ENCODE data around the gene SFRP2.
A peak's percentile ranks its signal among the peaks of the same experiment; 100 is the strongest.

Gene SFRP2

GRCh38 chr4:153782581-153782980, 6.3 kb downstream of the SFRP2 start:
- Histone ChIP-seq H3K4me3 (ENCODE audit: low read length) (no peak overlapping the region), H3K4me2 (ENCODE audit: low read length) (peak overlapping the region; percentile 30), H3K9me3 (replicated peaks; ENCODE audit: low read length) (no peaks in the 10 kb centered on the region), H3K36me3 (ENCODE audit: insufficient read depth, low read length) (no peaks in the 10 kb centered on the region), H3K9ac (ENCODE audit: low read depth, low read length) (no peak overlapping the region), H3K27me3 (ENCODE audit: control insufficient read depth, insufficient read depth, low read length) (peaks cover 61% of the 10 kb centered on the region), H3K4me1 (ENCODE audit: control insufficient read depth, insufficient read depth, low read length) (peaks cover 13% of the 10 kb centered on the region)

DNA sequence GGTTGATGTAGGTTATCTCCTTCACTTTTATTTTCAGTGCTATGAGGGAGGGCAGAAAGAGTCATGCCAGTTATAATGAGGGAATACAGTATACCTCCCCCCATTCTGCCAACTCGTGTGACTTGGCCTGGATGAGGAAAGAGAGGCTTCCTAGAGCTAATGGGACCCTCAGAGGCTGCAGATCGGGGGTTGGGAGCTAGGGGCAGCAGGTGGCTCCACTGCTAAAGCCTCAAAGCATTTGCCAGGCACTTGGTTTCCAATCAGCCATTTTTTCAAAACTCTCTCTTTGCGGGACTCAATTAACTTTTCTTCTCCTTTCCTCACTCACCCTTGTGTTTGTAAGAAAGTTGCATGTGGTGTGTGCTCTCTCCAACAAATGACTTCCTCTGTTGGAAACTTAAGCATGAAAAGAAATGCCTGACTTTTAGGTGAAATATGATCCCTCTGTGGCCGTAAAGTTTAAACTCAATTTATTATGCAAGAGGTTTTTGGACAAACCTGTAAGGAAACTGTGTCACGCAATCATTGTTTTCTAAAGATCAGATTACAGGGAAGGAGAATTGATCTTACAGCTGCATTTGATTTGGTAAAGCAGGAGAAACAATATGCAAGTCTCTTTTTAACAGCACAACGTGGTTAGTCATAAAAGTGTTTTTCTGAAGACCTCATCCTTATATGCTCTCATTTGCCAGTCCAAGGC, 7.0 kb downstream of the SFRP2 start:
- H3K9ac ChIP-seq (ENCODE audit: low read depth, low read length): no peak overlapping the region
- no peak overlapping the region for H3K4me3 ChIP-seq (ENCODE audit: low read length)
- no peaks in the 10 kb centered on the region for H3K36me3 ChIP-seq (ENCODE audit: insufficient read depth, low read length)
- peak overlapping the region; percentile 30 for H3K4me2 ChIP-seq (ENCODE audit: low read length)
- peaks cover 13% of the 10 kb centered on the region for H3K4me1 ChIP-seq (ENCODE audit: control insufficient read depth, insufficient read depth, low read length)
- peaks cover 58% of the 10 kb centered on the region for H3K27me3 ChIP-seq (ENCODE audit: control insufficient read depth, insufficient read depth, low read length)
- H3K9me3 ChIP-seq (replicated peaks; ENCODE audit: low read length): no peaks in the 10 kb centered on the region

GRCh38 chr4:153781280-153781679, 7.6 kb downstream of the SFRP2 start:
- Histone ChIP-seq H3K4me1 (ENCODE audit: control insufficient read depth, insufficient read depth, low read length) (peaks cover 13% of the 10 kb centered on the region), H3K9ac (ENCODE audit: low read depth, low read length) (no peak overlapping the region), H3K27me3 (ENCODE audit: control insufficient read depth, insufficient read depth, low read length) (peaks cover 58% of the 10 kb centered on the region), H3K4me2 (ENCODE audit: low read length) (no peak overlapping the region), H3K4me3 (ENCODE audit: low read length) (no peak overlapping the region), H3K9me3 (replicated peaks; ENCODE audit: low read length) (no peaks in the 10 kb centered on the region), H3K36me3 (ENCODE audit: insufficient read depth, low read length) (no peaks in the 10 kb centered on the region)

GRCh38 chr4:153780876-153781275, 8.0 kb downstream of the SFRP2 start:
- Histone ChIP-seq H3K36me3 (ENCODE audit: insufficient read depth, low read length) (no peaks in the 10 kb centered on the region), H3K4me2 (ENCODE audit: low read length) (no peak overlapping the region), H3K9ac (ENCODE audit: low read depth, low read length) (no peak overlapping the region), H3K9me3 (replicated peaks; ENCODE audit: low read length) (no peaks in the 10 kb centered on the region), H3K4me1 (ENCODE audit: control insufficient read depth, insufficient read depth, low read length) (peaks cover 13% of the 10 kb centered on the region), H3K27me3 (ENCODE audit: control insufficient read depth, insufficient read depth, low read length) (peaks cover 55% of the 10 kb centered on the region), H3K4me3 (ENCODE audit: low read length) (no peak overlapping the region)

DNA sequence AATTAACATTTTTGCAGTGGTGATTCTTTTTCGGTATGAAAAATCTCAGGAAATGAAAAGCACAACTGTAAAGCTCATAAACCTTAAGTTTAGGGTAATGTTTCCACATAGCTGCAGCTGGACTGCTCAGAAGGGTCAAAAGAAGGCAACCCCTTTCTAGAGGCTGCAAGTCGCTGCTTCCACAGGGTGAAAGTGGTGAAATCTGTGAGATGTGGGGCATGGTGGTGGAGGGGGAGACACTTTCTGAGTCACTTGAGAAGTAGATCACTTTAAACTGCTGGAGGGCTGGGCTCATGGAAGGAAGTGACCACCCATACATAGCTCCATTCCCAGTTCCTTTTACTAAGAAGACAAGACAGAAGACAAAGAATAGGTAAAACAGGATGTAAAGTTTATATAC, 8.7 kb downstream of the SFRP2 start:
- Histone ChIP-seq H3K4me2 (ENCODE audit: low read length) (no peak overlapping the region), H3K27me3 (ENCODE audit: control insufficient read depth, insufficient read depth, low read length) (peaks cover 55% of the 10 kb centered on the region), H3K9me3 (replicated peaks; ENCODE audit: low read length) (no peaks in the 10 kb centered on the region), H3K4me1 (ENCODE audit: control insufficient read depth, insufficient read depth, low read length) (peaks cover 13% of the 10 kb centered on the region), H3K36me3 (ENCODE audit: insufficient read depth, low read length) (no peaks in the 10 kb centered on the region), H3K9ac (ENCODE audit: low read depth, low read length) (no peak overlapping the region), H3K4me3 (ENCODE audit: low read length) (no peak overlapping the region)

- no peak overlapping the region for H3K4me3 ChIP-seq (ENCODE audit: low read length)
- no peak overlapping the region for H3K4me2 ChIP-seq (ENCODE audit: low read length)
- H3K9ac ChIP-seq (ENCODE audit: low read depth, low read length): no peak overlapping the region
- H3K27me3 ChIP-seq (ENCODE audit: control insufficient read depth, insufficient read depth, low read length): peaks cover 38% of the 10 kb centered on the region
- H3K9me3 ChIP-seq (replicated peaks; ENCODE audit: low read length): no peaks in the 10 kb centered on the region
- H3K4me1 ChIP-seq (ENCODE audit: control insufficient read depth, insufficient read depth, low read length): peaks cover 13% of the 10 kb centered on the region
- no peaks in the 10 kb centered on the region for H3K36me3 ChIP-seq (ENCODE audit: insufficient read depth, low read length)
These were observed 10.5 kb downstream of the SFRP2 start for GRCh38 chr4:153778383-153778782.

- Histone ChIP-seq H3K27me3 (ENCODE audit: control insufficient read depth, insufficient read depth, low read length) (peaks cover 41% of the 10 kb centered on the region), H3K4me3 (ENCODE audit: low read length) (no peak overlapping the region), H3K4me2 (ENCODE audit: low read length) (no peak overlapping the region), H3K4me1 (ENCODE audit: control insufficient read depth, insufficient read depth, low read length) (peaks cover 9% of the 10 kb centered on the region), H3K9ac (ENCODE audit: low read depth, low read length) (no peak overlapping the region), H3K36me3 (ENCODE audit: insufficient read depth, low read length) (no peaks in the 10 kb centered on the region), H3K9me3 (replicated peaks; ENCODE audit: low read length) (no peaks in the 10 kb centered on the region)
These were observed 11.5 kb downstream of the SFRP2 start for GRCh38 chr4:153777421-153777820.

- Histone ChIP-seq H3K4me2 (ENCODE audit: low read length) (no peak overlapping the region), H3K9ac (ENCODE audit: low read depth, low read length) (no peak overlapping the region), H3K9me3 (replicated peaks; ENCODE audit: low read length) (no peaks in the 10 kb centered on the region), H3K4me1 (ENCODE audit: control insufficient read depth, insufficient read depth, low read length) (peaks cover under 1% of the 10 kb centered on the region), H3K27me3 (ENCODE audit: control insufficient read depth, insufficient read depth, low read length) (peaks cover 37% of the 10 kb centered on the region), H3K4me3 (ENCODE audit: low read length) (no peak overlapping the region), H3K36me3 (ENCODE audit: insufficient read depth, low read length) (no peaks in the 10 kb centered on the region)
These were observed 12.3 kb downstream of the SFRP2 start for GRCh38 chr4:153776601-153777000.

GRCh38 chr4:153773236-153773690, 15.6 kb downstream of the SFRP2 start:
- H3K9ac ChIP-seq (ENCODE audit: low read depth, low read length): no peak overlapping the region
- no peaks in the 10 kb centered on the region for H3K9me3 ChIP-seq (replicated peaks; ENCODE audit: low read length)
- H3K27me3 ChIP-seq (ENCODE audit: control insufficient read depth, insufficient read depth, low read length): peaks cover 16% of the 10 kb centered on the region
- H3K36me3 ChIP-seq (ENCODE audit: insufficient read depth, low read length): no peaks in the 10 kb centered on the region
- no peak overlapping the region for H3K4me2 ChIP-seq (ENCODE audit: low read length)
- no peaks in the 10 kb centered on the region for H3K4me1 ChIP-seq (ENCODE audit: control insufficient read depth, insufficient read depth, low read length)
- no peak overlapping the region for H3K4me3 ChIP-seq (ENCODE audit: low read length)

GRCh38 chr4:153771046-153771445, 17.8 kb downstream of the SFRP2 start:
- Histone ChIP-seq H3K4me2 (ENCODE audit: low read length) (no peak overlapping the region), H3K9me3 (replicated peaks; ENCODE audit: low read length) (no peaks in the 10 kb centered on the region), H3K36me3 (ENCODE audit: insufficient read depth, low read length) (no peaks in the 10 kb centered on the region), H3K4me3 (ENCODE audit: low read length) (no peak overlapping the region), H3K9ac (ENCODE audit: low read depth, low read length) (no peak overlapping the region), H3K27me3 (ENCODE audit: control insufficient read depth, insufficient read depth, low read length) (peaks cover 5% of the 10 kb centered on the region), H3K4me1 (ENCODE audit: control insufficient read depth, insufficient read depth, low read length) (no peaks in the 10 kb centered on the region)

GRCh38 chr4:153766758-153767157, 22.1 kb downstream of the SFRP2 start:
- H3K4me3 ChIP-seq (ENCODE audit: low read length): no peak overlapping the region
- H3K4me1 ChIP-seq (ENCODE audit: control insufficient read depth, insufficient read depth, low read length): no peaks in the 10 kb centered on the region
- H3K9ac ChIP-seq (ENCODE audit: low read depth, low read length): no peak overlapping the region
- H3K36me3 ChIP-seq (ENCODE audit: insufficient read depth, low read length): no peaks in the 10 kb centered on the region
- H3K27me3 ChIP-seq (ENCODE audit: control insufficient read depth, insufficient read depth, low read length): peaks cover 29% of the 10 kb centered on the region
- no peak overlapping the region for H3K4me2 ChIP-seq (ENCODE audit: low read length)
- no peaks in the 10 kb centered on the region for H3K9me3 ChIP-seq (replicated peaks; ENCODE audit: low read length)

GRCh38 chr4:153765894-153766293, 23.0 kb downstream of the SFRP2 start:
- Histone ChIP-seq H3K9ac (ENCODE audit: low read depth, low read length) (no peak overlapping the region), H3K27me3 (ENCODE audit: control insufficient read depth, insufficient read depth, low read length) (peaks cover 34% of the 10 kb centered on the region), H3K9me3 (replicated peaks; ENCODE audit: low read length) (no peaks in the 10 kb centered on the region), H3K36me3 (ENCODE audit: insufficient read depth, low read length) (no peaks in the 10 kb centered on the region), H3K4me2 (ENCODE audit: low read length) (no peak overlapping the region), H3K4me3 (ENCODE audit: low read length) (no peak overlapping the region), H3K4me1 (ENCODE audit: control insufficient read depth, insufficient read depth, low read length) (no peaks in the 10 kb centered on the region)
